ENCODE data around the gene ARHGEF4.

DNA sequence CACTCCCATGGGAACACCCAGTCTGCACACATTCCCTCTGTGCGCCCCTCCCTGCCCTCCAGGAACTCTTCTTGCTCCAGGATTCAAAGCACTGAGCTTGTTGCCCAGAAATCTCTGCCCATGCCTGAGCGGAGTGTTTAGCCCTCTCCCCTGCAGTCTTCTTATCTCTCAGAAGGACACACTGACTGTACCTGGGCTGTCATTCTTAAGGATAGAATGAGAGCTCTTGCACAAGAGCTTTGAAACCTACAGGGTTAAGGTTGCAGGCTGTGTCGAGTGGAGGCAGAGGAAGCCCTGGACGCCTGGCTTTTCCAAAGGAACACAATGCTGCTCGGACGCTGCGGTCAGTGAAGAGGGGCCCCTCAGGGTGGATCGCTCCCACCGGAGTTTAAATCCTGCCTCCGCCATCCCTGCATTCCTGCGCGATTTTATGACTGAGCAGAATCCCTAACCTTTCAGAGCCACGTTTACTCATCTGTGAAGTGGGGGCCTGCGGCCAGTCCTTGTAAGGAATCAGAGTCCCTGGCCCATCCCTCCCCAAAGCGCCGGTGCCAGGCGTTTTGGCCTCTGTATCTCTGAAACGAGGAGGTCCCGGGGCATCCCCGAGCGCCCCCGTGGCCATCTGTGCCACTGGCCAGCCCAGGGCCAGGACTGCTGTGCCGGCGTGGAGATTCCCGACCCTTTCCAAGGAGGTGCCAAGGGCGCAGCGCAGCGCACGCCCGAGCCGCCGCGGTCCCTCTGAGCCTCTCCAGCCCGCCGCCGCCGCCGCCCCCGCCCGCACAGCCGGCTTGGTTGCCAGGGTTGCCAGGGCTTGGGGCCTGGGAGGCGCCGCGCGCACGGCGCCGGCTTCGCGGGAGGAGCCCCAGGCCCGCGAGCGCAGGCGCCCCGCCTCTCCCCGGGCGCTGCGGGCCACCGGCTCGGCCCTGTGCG, 197.7 kb downstream of the ARHGEF4 start:
- TF ChIP-seq, protein P1, sequence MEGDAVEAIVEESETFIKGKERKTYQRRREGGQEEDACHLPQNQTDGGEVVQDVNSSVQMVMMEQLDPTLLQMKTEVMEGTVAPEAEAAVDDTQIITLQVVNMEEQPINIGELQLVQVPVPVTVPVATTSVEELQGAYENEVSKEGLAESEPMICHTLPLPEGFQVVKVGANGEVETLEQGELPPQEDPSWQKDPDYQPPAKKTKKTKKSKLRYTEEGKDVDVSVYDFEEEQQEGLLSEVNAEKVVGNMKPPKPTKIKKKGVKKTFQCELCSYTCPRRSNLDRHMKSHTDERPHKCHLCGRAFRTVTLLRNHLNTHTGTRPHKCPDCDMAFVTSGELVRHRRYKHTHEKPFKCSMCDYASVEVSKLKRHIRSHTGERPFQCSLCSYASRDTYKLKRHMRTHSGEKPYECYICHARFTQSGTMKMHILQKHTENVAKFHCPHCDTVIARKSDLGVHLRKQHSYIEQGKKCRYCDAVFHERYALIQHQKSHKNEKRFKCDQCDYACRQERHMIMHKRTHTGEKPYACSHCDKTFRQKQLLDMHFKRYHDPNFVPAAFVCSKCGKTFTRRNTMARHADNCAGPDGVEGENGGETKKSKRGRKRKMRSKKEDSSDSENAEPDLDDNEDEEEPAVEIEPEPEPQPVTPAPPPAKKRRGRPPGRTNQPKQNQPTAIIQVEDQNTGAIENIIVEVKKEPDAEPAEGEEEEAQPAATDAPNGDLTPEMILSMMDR (conservative IDR thresholded peaks at IDR 0.05) = no peak
- TF ChIP-seq EZH2 (IDR thresholded peaks at IDR 0.05; ENCODE audit: low read depth) = no peak
